ENCODE data around the gene ZBTB17. TPM values are rescaled to one million over a fixed set of nuclear protein-coding genes. Genes with fewer than 3 reads are reported as not detected.

The ZBTB17 gene
- total RNA-seq, 4 donors from 2014 or later: 52.1 to 138 (median 56.6) TPM

DNA sequence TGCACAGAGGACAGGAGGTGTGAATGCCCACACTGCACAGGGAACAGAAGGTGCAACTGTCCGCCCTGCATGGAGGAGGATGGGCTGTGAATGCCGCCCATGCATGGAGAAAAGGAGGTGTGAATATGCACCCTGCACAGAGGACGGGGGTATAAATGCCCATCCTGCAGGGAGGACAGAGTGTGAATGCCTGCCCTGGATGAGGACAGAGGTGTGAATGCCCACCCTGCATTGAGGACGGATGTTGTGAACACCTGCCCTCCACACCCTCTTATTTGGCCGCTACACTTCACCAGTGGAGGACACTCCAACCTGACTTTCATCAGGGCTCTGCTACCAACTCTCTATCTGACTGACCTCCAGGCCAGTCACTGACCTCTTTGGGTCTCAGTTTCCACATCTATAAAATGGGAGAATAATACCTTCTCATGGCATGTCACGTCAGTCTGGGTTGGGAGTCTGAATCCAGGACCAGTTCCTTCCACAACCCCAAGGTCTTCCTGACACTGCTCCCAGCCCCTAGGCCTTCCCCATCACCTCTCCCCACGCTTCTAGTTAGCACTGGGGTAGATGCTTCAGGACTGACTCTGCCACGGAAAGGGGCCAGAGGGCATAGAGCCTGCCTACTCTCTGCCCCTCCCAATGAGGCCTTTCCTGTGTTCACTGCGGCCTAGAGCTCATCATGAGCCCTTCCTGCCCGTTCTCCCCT lies 28.4 kb downstream of the ZBTB17 start:
- Histone ChIP-seq H3K36me3 (peaks cover 0 to 56% (median 0%) of the 10 kb centered on the region in 3 donors), H3K4me1 (peaks cover 0 to 40% (median 22%) of the 10 kb centered on the region in 4 donors), H3K27ac (peak overlapping the region in 2 of 4 donors; percentile 82 to 86), H3K27me3 (no peaks in the 10 kb centered on the region), H3K4me3 (no peak overlapping the region), H3K9me3 (no peaks in the 10 kb centered on the region)
- DNase-seq: peak in 1 of 3 donors; percentile 26
- TF ChIP-seq, protein P1, sequence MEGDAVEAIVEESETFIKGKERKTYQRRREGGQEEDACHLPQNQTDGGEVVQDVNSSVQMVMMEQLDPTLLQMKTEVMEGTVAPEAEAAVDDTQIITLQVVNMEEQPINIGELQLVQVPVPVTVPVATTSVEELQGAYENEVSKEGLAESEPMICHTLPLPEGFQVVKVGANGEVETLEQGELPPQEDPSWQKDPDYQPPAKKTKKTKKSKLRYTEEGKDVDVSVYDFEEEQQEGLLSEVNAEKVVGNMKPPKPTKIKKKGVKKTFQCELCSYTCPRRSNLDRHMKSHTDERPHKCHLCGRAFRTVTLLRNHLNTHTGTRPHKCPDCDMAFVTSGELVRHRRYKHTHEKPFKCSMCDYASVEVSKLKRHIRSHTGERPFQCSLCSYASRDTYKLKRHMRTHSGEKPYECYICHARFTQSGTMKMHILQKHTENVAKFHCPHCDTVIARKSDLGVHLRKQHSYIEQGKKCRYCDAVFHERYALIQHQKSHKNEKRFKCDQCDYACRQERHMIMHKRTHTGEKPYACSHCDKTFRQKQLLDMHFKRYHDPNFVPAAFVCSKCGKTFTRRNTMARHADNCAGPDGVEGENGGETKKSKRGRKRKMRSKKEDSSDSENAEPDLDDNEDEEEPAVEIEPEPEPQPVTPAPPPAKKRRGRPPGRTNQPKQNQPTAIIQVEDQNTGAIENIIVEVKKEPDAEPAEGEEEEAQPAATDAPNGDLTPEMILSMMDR (IDR thresholded peaks at IDR 0.05): no peak
- no peak for TF ChIP-seq POLR2A (IDR thresholded peaks at IDR 0.05)

DNA sequence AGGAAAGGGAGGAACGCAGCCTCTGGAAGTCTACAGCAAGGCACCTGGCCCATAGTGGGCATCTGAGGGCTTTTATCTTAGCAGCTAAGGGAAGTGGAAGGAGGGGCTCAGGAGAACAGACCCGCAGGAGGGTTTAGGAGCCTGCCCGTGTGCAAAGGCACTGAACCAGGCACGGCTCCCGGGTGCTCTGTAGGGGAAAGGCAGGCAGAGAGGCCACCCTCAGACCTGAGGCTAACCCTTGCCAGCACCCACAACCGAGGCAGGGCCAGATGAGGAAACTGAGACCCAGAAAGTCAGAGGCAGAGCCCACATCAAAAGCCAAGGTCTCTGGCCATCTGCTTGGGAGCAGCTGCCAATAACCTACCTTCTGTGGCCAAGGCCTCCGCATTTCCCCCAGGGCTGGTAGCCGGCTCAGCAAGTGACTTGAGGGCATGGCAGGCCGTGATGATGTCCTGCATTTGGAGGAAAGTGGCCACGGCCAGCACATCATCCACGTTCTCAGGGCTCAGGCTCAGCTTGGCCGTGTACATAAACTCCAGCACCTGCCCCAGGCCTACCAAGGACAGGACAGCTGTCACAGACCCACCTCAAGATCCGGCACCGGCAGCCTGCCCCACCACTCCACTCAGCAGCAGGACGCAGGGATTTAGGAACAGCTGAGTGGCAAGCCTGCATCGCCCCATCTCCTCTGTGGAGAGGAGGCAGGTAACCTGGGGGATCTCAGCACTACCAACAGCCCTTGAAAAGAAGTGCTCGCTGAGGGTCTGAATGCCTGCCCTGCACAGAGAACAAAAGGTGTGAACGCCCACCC lies 29.1 kb downstream of the ZBTB17 start:
- H3K4me1 ChIP-seq: peaks cover 0 to 37% (median 21%) of the 10 kb centered on the region in 4 donors
- H3K4me3 ChIP-seq: no peak overlapping the region
- H3K9me3 ChIP-seq: no peaks in the 10 kb centered on the region
- peaks cover 0 to 64% (median 0%) of the 10 kb centered on the region in 3 donors for H3K36me3 ChIP-seq
- no peak overlapping the region for H3K27ac ChIP-seq
- TF ChIP-seq, protein P1 (IDR thresholded peaks at IDR 0.05): no peak
- no peak for TF ChIP-seq POLR2A (IDR thresholded peaks at IDR 0.05)
- DNase-seq: no peak
- no peaks in the 10 kb centered on the region for H3K27me3 ChIP-seq

DNA sequence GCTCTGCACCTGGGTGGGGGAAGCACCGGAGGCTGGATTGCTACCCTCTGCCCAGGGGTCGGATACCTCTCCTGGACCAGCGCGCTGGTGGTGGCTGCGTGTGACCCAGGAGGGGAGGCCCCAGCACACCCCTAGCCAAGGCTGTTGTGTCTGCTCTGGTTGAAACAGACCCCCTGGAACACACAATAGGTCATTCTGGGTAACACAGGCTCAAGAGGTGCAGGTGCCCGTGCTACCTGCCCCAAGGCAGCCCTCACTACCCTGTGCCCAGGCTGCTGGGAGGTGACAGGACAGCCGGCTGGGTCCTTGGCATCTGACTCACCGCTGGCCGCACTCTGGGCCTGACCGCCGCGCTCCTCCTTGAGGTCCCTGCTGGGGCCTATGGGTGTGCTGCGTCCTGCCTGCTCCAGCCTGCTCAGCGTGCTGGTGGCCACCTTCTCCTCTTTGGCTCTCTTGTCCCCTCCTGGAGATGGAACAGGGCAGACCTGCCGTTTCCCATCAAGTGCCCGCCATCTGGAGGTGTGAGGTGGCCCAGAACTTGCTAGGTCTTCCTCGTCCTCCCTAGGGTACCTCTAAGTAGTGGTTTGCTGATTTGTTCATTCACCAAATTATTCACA lies 30.0 kb downstream of the ZBTB17 start:
- TF ChIP-seq POLR2A (IDR thresholded peaks at IDR 0.05): no peak
- TF ChIP-seq, protein P1 (IDR thresholded peaks at IDR 0.05): no peak
- Histone ChIP-seq H3K4me1 (peaks cover 0 to 28% (median 15%) of the 10 kb centered on the region in 4 donors), H3K27ac (no peak overlapping the region), H3K27me3 (no peaks in the 10 kb centered on the region), H3K9me3 (no peaks in the 10 kb centered on the region), H3K36me3 (peaks cover 0 to 72% (median 0%) of the 10 kb centered on the region in 3 donors), H3K4me3 (no peak overlapping the region)
- peak in 1 of 3 donors; percentile 43 for DNase-seq

DNA sequence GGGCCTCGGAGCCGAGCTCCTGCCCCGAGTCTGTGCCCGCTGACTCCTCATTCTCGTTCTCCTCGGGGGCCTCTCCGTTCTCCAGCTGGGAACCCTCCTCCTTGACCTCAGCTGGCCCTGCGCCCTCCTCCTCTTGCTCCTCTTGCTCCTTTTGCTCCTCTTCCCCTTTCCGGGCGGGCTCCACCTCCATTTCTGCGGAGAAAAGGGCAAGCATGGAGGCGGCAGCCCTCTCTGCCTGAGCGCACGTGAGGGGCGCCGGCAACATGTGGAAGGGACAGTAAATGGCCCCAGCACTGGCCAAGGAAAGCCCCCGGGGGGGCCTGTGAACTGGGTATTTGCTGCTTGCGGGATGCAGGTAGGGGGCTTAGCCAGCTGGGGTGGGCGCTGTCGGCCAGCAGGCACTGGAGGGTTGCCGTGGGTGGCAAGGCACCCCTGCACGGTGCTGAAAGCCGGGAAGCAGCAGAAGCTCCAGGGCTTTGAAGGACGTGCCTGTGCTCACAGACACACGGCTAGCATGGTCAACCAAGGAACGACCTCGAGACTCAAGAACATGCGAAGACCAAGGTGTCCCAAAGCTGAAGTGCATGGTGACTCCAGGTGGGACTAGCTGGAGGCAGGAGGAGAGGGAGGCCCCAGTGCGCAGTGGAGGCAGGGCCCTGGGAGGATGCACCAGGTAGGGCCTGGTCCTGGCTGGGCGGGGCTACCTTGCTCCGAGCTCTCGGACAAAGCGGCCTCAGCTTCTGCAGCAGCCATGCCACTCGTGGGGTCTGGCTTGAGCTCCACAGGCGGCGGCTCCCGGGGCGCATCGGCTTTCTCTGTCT lies 30.7 kb downstream of the ZBTB17 start:
- H3K4me3 ChIP-seq: no peak overlapping the region
- no peaks in the 10 kb centered on the region for H3K27me3 ChIP-seq
- peaks cover 0 to 80% (median 0%) of the 10 kb centered on the region in 3 donors for H3K36me3 ChIP-seq
- peak in 1 of 3 donors; percentile 41 for DNase-seq
- peaks cover 0 to 21% (median 8%) of the 10 kb centered on the region in 4 donors for H3K4me1 ChIP-seq
- H3K27ac ChIP-seq: no peak overlapping the region
- TF ChIP-seq POLR2A (IDR thresholded peaks at IDR 0.05): no peak
- TF ChIP-seq, protein P1 (IDR thresholded peaks at IDR 0.05): no peak
- H3K9me3 ChIP-seq: no peaks in the 10 kb centered on the region

Measured in Peyer's patch (tissue), 4 donors.